ENCODE data around the gene ANO10.

- TF ChIP-seq CTCF (conservative IDR thresholded peaks at IDR 0.05) (no peak), EZH2 (IDR thresholded peaks at IDR 0.05; ENCODE audit: low read depth) (no peak)
Measured at GRCh38 chr3:43394041-43394554, 227.7 kb downstream of the ANO10 start.

Data from PC-9 (cell line).